ENCODE measurements around the gene USP30. TPM values are rescaled to one million over a fixed set of nuclear protein-coding genes. Genes with fewer than 3 reads are reported as not detected.

USP30 gene
- total RNA-seq, 1 donor: 34.3 TPM

- no peaks in the 10 kb centered on the region for H3K9me3 ChIP-seq (ENCODE audit: low read depth, low read length)
- no peaks in the 10 kb centered on the region for H3K4me1 ChIP-seq (ENCODE audit: insufficient read depth, low read length)
- no peaks in the 10 kb centered on the region for H3K27me3 ChIP-seq (ENCODE audit: insufficient read depth, low read length)
- no peak overlapping the region for H3K4me3 ChIP-seq (ENCODE audit: low read length)
Measured at GRCh38 chr12:109065853-109066193, 13.4 kb downstream of the USP30 start.

DNA sequence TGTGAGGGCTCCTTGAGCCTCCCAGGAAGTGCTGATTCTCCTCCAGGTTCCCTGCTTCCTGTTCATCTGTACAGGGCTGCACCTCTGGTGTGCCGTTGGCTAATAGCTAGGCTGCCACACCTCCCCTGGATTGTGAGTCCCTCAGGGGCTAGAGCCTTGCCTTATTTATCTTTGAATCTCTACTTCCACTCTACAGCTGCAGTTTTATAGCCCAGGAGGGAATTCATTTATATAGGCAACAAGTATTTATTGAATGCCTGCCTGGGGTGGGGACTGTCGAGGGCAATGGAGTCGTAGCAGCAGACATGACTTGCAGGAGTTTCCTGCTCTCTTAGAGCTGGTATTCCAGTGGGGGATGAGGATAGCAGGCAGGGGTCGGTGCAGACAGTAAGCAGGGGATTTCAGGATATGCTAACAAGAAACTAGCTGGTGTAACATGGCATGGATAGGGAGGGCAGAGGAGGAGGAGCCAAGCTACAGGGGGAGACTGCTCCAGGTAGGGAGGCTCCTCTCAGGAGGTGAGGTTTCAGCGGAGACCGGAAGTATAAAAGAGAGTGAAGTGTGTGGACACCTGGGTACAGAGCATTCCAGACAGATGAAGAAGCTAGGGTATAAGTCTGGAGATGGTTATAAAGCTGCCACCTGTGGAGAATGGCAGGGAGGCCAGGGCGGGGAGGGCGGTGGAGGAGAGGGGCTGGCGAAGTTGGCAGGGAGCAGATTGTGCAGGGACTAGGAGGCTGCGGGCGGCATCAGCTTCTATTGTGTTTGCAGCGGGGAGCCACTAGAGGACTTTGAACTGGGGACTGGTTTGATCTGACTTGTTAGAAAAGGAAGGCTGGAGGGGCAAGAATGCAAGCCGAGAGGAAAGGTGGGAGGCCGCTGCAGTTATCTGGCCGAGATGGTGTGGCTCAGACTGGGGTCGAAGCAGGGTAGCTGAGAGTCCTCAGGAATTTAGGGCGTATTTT lies 17.2 kb downstream of the USP30 start:
- no peaks in the 10 kb centered on the region for H3K27me3 ChIP-seq (ENCODE audit: insufficient read depth, low read length)
- H3K9me3 ChIP-seq (ENCODE audit: low read depth, low read length): no peaks in the 10 kb centered on the region
- no peak overlapping the region for H3K4me3 ChIP-seq (ENCODE audit: low read length)
- no peaks in the 10 kb centered on the region for H3K4me1 ChIP-seq (ENCODE audit: insufficient read depth, low read length)

GRCh38 chr12:109074866-109075265 lies 22.5 kb downstream of the USP30 start:
- Histone ChIP-seq H3K4me3 (ENCODE audit: low read length) (no peak overlapping the region), H3K27me3 (ENCODE audit: insufficient read depth, low read length) (no peaks in the 10 kb centered on the region), H3K9me3 (ENCODE audit: low read depth, low read length) (no peaks in the 10 kb centered on the region), H3K4me1 (ENCODE audit: insufficient read depth, low read length) (no peaks in the 10 kb centered on the region)

DNA sequence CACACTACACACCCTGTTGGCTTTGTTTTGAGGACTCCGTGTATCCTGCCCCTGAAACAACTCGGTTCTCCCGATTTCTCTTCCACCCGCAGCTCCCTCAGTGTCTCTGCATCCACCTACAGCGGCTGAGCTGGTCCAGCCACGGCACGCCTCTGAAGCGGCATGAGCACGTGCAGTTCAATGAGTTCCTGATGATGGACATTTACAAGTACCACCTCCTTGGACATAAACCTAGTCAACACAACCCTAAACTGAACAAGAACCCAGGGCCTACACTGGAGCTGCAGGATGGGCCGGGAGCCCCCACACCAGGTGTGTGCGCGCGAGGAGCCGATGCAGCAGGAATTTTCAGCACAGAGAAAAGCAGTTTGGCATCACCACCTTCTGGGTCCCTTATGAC lies 30.4 kb downstream of the USP30 start:
- no peak overlapping the region for H3K4me3 ChIP-seq (ENCODE audit: low read length)
- H3K9me3 ChIP-seq (ENCODE audit: low read depth, low read length): no peaks in the 10 kb centered on the region

GRCh38 chr12:109084425-109084824 lies 32.0 kb downstream of the USP30 start:
- no peaks in the 10 kb centered on the region for H3K27me3 ChIP-seq (ENCODE audit: insufficient read depth, low read length)
- H3K4me3 ChIP-seq (ENCODE audit: low read length): no peak overlapping the region
- no peaks in the 10 kb centered on the region for H3K4me1 ChIP-seq (ENCODE audit: insufficient read depth, low read length)
- no peaks in the 10 kb centered on the region for H3K9me3 ChIP-seq (ENCODE audit: low read depth, low read length)

More for the DNA sequence above, 30.4 kb downstream of the USP30 start:
- Histone ChIP-seq H3K27me3 (ENCODE audit: insufficient read depth, low read length) (no peaks in the 10 kb centered on the region), H3K4me1 (ENCODE audit: insufficient read depth, low read length) (no peaks in the 10 kb centered on the region)

GRCh38 chr12:109085590-109085989 lies 33.2 kb downstream of the USP30 start:
- no peak overlapping the region for H3K4me3 ChIP-seq (ENCODE audit: low read length)
- H3K4me1 ChIP-seq (ENCODE audit: insufficient read depth, low read length): no peaks in the 10 kb centered on the region
- H3K27me3 ChIP-seq (ENCODE audit: insufficient read depth, low read length): no peaks in the 10 kb centered on the region
- H3K9me3 ChIP-seq (ENCODE audit: low read depth, low read length): no peaks in the 10 kb centered on the region

DNA sequence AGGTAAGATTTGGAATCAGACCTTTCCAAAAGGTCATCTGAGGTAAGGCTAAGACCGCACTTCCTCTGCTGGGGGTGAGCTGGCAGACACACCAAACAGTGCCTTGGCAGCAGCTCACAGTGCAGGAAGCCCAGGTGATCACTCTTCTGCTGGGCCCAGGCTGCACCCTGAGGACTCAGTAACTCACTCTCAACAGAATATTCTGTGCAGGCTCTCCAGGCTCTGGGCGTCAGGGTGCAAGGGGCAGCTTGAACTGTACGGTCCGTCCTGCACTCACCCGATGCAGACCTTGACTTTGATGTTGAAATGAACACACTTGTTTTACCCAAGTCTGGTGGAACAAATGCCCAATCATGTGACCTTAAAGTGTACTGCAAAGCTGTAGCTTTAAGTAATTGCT lies 34.9 kb downstream of the USP30 start:
- no peaks in the 10 kb centered on the region for H3K27me3 ChIP-seq (ENCODE audit: insufficient read depth, low read length)
- no peaks in the 10 kb centered on the region for H3K9me3 ChIP-seq (ENCODE audit: low read depth, low read length)
- peaks cover 8% of the 10 kb centered on the region for H3K4me1 ChIP-seq (ENCODE audit: insufficient read depth, low read length)
- H3K4me3 ChIP-seq (ENCODE audit: low read length): no peak overlapping the region

DNA sequence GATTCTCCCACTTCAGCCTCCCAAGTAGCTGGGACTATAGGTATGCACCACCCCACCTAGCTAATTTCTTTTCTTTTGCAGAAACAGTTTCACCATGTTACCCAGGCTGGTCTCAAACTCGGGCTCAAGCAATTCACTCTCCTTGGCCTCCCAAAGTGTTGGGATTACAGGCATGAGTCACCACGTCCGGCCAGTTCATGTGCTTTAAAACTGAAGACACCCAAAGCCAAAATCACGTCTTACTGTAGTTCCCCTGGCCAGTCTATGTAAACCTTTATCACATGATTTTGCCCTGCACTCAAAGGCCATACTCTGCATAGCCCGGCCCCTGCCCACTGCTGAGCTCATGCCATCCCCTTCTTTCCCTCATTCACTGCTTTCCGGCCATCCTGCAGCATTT lies 36.4 kb downstream of the USP30 start:
- H3K4me1 ChIP-seq (ENCODE audit: insufficient read depth, low read length): peaks cover 21% of the 10 kb centered on the region
- no peaks in the 10 kb centered on the region for H3K27me3 ChIP-seq (ENCODE audit: insufficient read depth, low read length)
- no peaks in the 10 kb centered on the region for H3K9me3 ChIP-seq (ENCODE audit: low read depth, low read length)
- H3K4me3 ChIP-seq (ENCODE audit: low read length): no peak overlapping the region

- Histone ChIP-seq H3K27me3 (ENCODE audit: insufficient read depth, low read length) (no peaks in the 10 kb centered on the region), H3K4me1 (ENCODE audit: insufficient read depth, low read length) (peaks cover 23% of the 10 kb centered on the region), H3K9me3 (ENCODE audit: low read depth, low read length) (no peaks in the 10 kb centered on the region), H3K4me3 (ENCODE audit: low read length) (no peak overlapping the region)
Measured at GRCh38 chr12:109089683-109090082, 37.3 kb downstream of the USP30 start.

GRCh38 chr12:109092497-109093021 lies 40.2 kb downstream of the USP30 start:
- Histone ChIP-seq H3K27me3 (ENCODE audit: insufficient read depth, low read length) (no peaks in the 10 kb centered on the region), H3K9me3 (ENCODE audit: low read depth, low read length) (no peaks in the 10 kb centered on the region), H3K4me3 (ENCODE audit: low read length) (peak overlapping the region; percentile 45), H3K4me1 (ENCODE audit: insufficient read depth, low read length) (peaks cover 29% of the 10 kb centered on the region)

DNA sequence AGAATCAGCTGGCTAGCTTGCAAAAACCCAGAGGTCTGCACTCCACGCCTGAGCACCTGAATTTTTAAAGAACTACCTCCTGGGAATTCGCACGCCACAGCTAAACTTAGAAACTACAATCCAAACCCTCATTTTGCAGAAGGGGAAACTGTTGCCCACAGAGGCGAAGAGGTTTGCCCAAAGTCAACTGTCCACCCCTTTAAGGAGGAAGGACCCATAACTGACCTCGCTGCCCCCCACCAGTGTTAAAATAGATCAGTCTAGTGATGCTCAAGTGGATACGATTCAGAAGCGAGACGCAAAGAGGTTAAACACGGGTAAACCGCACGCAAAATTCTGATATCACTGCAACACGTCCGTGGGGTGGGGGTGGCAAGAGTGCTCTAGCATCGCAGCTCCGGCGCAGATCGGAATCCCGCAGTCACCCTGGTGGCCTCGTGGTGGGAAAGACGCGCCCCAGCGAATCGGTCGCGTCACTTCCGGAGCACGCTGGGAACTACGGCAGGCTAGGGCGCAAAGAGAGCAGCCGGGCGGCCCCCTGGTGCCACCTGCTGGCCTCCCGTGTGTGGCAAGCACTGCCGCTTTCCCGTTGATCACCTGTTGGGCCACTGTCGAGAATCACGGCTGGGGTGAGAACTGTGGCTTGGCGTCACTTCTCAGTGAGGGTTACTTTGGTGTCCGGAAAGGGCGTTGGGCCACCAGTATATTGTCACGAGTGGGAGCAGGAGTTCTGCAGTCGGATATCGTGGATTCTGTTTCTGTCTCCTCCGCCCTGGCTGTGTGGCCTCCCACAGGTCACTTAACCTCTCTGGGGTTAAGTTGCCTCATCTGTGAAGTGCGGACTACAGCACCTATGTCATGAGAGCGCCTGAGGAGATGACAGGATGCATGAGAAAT lies 40.9 kb downstream of the USP30 start, which contains the start of gene ALKBH2:
Gene ALKBH2 (minus strand): TSS at position 451 of the 897 bp plus-strand sequence. CDS start 686 bp downstream, outside the sequence.
- Histone ChIP-seq H3K27me3 (ENCODE audit: insufficient read depth, low read length) (no peaks in the 10 kb centered on the region), H3K4me1 (ENCODE audit: insufficient read depth, low read length) (peaks cover 32% of the 10 kb centered on the region), H3K4me3 (ENCODE audit: low read length) (peak within 1 kb of the TSS; percentile 45), H3K9me3 (ENCODE audit: low read depth, low read length) (no peaks in the 10 kb centered on the region)

- Histone ChIP-seq H3K27me3 (ENCODE audit: insufficient read depth, low read length) (no peaks in the 10 kb centered on the region), H3K9me3 (ENCODE audit: low read depth, low read length) (no peaks in the 10 kb centered on the region), H3K4me3 (ENCODE audit: low read length) (no peak overlapping the region), H3K4me1 (ENCODE audit: insufficient read depth, low read length) (peaks cover 38% of the 10 kb centered on the region)
Measured at GRCh38 chr12:109097140-109097434, 44.7 kb downstream of the USP30 start.

GRCh38 chr12:109097435-109098182 lies 45.2 kb downstream of the USP30 start, which contains the start of gene UNG:
Gene UNG, plus strand, starts transcription at chr12:109097597. Its CDS starts 83 bp downstream, at chr12:109097680.
- Histone ChIP-seq H3K9me3 (ENCODE audit: low read depth, low read length) (no peaks in the 10 kb centered on the region), H3K27me3 (ENCODE audit: insufficient read depth, low read length) (no peaks in the 10 kb centered on the region), H3K4me3 (ENCODE audit: low read length) (peak within 1 kb of the TSS; percentile 76), H3K4me1 (ENCODE audit: insufficient read depth, low read length) (peaks cover 33% of the 10 kb centered on the region)

GRCh38 chr12:109098183-109098604 lies 45.8 kb downstream of the USP30 start:
- Histone ChIP-seq H3K27me3 (ENCODE audit: insufficient read depth, low read length) (no peaks in the 10 kb centered on the region), H3K4me1 (ENCODE audit: insufficient read depth, low read length) (peaks cover 27% of the 10 kb centered on the region), H3K4me3 (ENCODE audit: low read length) (peak overlapping the region; percentile 76), H3K9me3 (ENCODE audit: low read depth, low read length) (no peaks in the 10 kb centered on the region)

Measured in mononuclear cell (primary cell).